Measurements from ENCODE around the gene AMN. TPM values are rescaled to one million over a fixed set of nuclear protein-coding genes. Genes with fewer than 3 reads are reported as not detected.
A peak's percentile ranks its signal among the peaks of the same experiment; 100 is the strongest.
"Not testable (repeated sequence)": the region's sequence is repeated elsewhere in the genome, so short reads cannot be mapped to it uniquely, and the experiment has no call there.

Gene AMN
- total RNA-seq: 0.40 TPM

DNA sequence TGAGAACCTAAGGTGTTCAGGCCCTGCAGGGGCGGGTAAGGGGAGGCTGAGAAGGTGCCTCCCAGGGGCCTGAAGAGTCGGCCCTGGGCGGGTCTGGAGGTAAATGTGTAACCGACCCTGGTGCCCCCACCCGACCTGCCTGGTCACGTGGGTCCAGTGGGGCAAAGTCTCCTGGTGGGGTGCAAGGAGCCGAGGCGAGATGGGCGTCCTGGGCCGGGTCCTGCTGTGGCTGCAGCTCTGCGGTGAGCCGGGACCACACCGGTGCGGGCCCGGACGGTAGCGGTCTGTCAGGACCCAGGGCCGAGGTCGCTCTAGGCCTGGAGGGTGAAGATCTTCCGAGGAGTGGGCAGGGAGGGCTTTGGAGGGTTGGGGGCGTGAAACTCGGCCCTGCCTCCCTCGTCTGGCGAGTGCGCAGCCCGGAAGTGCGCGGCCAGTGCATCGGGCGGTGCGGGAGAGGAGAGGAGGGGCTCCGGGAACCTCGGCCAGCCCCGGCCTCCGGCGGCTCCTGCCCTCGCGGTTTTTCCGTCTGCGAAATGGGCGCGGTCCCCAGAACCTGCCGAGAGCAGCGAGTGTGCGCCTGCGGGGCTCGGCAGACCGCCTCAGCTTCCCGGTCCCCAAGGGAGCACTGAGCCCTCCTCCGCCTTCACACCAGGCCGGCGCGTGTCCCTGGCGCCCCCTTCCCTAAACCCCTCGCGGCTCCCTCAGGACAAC is at the start of gene AMN:
Gene AMN, plus strand, starts transcription at position 174 of the 711 bp plus-strand sequence. Its CDS starts 26 bp downstream, at position 200.
- peak; percentile 30 for ATAC-seq
- intact Hi-C loops (cut with DNase I): loop anchor here (10.0 kb wide), 1 partner anchor 148 kb away; the partner anchor contains the start of gene TRAF3
- DNase-seq (ENCODE audit: low spot score): no peak

DNA sequence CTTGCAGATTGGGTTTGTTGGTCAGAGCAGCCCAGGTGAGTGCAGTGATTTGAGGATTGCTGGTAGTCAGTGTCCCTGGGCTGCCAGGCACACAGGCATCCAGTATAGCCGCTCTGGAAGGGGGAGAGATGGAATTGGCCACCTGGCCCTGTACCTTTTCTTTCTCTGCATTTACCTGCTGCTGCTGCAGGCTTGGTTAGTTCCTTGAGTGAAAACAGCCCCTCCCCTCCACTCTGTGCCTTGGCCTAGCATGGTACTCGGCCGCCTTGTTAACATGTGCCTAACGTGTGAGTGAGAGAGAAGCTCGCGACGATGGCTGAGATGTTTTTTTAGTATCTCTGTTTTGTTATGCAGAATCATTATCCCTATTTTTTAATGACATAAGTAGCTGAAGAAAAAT is 49.3 kb upstream of the AMN start:
- DNase-seq (ENCODE audit: low spot score) (no peak), ATAC-seq (no peak)
- intact Hi-C loops (cut with DNase I): no loop called here

GRCh38 chr14:102873546-102874061 is 48.9 kb upstream of the AMN start:
- ATAC-seq (no peak), DNase-seq (ENCODE audit: low spot score) (no peak)
- intact Hi-C loops (cut with DNase I): no loop called here

GRCh38 chr14:102875652-102876051 is 46.8 kb upstream of the AMN start:
- DNase-seq (ENCODE audit: low spot score) (no peak), ATAC-seq (no peak)
- intact Hi-C loops (cut with DNase I): no loop called here

GRCh38 chr14:102877511-102877910 is 45.0 kb upstream of the AMN start:
- ATAC-seq; intact Hi-C loops (cut with DNase I); DNase-seq (ENCODE audit: low spot score): not testable (repeated sequence)

DNA sequence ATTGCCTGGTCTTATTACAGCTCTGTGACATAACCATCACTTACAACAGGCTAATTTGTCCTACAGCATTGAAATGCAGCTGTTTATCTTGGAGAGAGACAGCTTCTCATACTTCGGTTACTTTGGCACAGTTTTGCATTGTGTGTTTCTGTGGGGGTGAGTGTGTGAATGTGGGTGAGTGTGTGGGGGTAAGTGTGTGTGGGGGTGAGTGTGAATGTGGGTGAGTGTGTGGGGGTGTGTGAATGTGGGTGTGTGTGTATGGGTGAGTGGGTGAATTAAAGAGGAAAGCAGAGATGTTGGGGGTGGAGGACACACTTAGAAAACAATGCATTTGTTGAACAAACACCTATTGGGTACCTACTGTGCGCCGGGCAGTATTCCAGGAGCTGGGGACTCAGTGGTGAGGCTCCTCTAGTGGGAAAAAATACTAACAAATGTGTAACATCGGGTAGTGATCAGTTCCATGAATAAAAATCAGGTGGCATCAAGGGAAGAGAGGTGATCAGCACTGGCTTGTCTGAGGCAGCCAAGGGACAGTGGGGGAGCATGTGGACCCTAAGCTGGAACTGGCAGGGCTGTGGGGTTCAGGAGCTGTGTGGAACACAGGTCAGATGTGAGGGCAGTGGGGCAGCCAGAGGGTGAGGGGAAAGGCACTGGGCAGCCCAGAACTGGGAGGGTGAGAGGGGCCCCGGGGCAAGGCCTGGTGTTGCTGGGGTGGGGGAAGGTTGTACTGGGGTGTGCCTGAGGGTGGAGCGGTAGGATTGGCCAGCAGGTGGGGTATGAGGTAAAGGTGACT is 44.1 kb upstream of the AMN start:
- DNase-seq (ENCODE audit: low spot score): no peak
- no peak for ATAC-seq
- intact Hi-C loops (cut with DNase I): no loop called here

- no peak for DNase-seq (ENCODE audit: low spot score)
- no peak for ATAC-seq
- intact Hi-C loops (cut with DNase I): no loop called here
These were observed 43.4 kb upstream of the AMN start for GRCh38 chr14:102878970-102879460.

DNA sequence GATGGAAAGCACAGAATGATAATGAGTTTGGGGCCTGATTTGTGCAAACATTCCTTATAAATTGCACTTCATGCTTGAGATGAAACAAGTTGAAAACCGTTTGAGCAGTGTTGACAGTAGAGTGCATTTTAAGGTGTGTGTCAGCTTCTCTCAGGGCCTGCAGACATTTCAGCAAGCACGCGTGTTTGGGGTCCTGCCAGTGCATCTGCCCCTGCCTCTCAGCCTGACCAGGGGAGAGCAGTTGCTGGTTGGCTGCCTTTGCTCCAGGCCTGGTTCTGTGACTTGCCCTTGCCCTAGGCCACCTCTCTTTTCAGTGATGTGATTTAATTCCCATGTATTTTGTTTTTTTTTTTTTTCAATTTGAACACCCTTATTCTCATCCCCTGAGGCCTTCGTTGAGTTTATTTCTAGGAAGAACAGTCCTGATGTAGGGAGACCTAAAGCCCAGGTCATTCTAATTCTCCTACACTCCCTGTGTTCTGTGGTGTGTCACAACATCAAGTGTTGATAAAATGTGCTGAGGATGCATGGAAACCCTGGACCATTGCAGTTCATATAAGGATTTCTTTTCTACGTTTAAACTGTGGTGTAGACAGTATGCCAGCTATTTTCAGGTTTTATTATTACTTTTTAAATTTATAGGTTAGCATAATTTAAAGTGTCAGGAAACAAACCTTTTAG is 40.1 kb upstream of the AMN start:
- no peak for ATAC-seq
- no peak for DNase-seq (ENCODE audit: low spot score)
- intact Hi-C loops (cut with DNase I): no loop called here

DNA sequence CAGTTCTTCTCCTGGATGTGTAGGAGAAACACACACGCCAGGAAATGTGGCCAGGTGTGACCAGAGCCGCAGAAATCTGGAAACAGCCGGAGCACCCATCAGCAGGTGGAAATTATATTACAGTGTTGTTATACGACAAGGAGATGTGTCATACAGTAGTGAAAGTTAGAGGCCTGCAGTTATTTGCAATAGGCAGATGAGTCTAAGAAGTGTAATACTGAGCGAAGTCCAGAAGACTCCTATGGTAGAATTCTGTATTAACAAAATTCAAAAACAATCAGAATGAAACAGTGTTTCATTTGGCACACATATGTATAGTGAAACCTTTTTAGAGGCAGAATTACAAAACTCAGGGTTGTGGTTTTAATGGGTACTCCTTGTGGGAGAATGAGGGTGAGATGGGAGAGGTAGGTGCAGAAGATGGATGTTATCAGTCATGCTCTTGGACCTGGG is 39.3 kb upstream of the AMN start:
- ATAC-seq (no peak), DNase-seq (ENCODE audit: low spot score) (no peak)
- intact Hi-C loops (cut with DNase I): no loop called here

DNA sequence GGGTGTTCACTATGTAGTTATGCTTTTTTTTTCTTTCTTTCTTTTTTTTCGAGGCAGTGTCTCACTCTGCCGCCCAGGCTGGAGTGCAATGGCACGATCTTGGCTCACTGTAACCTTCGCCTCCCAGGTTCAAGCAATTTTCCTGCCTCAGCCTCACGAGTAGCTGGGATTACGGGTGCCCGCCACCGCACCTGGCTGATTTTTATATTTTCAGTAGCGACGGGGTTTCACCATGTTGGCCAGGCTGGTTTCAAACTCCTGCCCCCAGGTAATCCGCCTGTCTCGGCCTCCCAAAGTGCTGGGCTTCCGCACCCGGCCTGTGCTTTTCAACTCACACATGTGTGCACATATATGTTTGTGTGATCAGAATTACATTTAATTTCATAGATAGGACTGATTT is 38.9 kb upstream of the AMN start:
- ATAC-seq (no peak), DNase-seq (ENCODE audit: low spot score) (no peak)
- intact Hi-C loops (cut with DNase I): no loop called here

GRCh38 chr14:102885737-102886447 is 36.6 kb upstream of the AMN start:
- intact Hi-C loops (cut with DNase I): no loop called here
- DNase-seq (ENCODE audit: low spot score) (no peak), ATAC-seq (no peak)

- ATAC-seq (no peak), DNase-seq (ENCODE audit: low spot score) (no peak)
- intact Hi-C loops (cut with DNase I): no loop called here
These were observed 33.7 kb upstream of the AMN start for GRCh38 chr14:102888748-102889147.

DNA sequence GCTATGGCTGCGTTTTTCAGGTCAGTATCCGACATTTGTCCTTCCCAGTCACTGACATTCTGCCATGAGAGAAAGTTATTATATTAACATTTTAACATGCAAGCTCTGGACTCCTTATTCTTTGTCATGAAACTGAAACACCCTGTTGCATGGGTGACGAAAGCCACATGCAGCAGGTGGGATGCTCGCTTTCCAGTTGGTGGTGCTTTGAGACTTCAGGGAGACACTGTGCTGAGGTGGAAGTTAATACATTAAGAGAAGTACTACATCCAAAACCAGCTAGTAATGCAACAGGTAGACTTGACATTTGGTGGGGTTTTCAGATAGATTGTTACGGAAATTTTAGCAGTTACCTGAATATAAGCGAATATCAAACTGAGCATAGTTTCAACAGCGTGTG is 32.8 kb upstream of the AMN start:
- no peak for ATAC-seq
- no peak for DNase-seq (ENCODE audit: low spot score)
- intact Hi-C loops (cut with DNase I): no loop called here

- no peak for DNase-seq (ENCODE audit: low spot score)
- ATAC-seq: no peak
- intact Hi-C loops (cut with DNase I): no loop called here
These were observed 31.4 kb upstream of the AMN start for GRCh38 chr14:102891111-102891510.

- intact Hi-C loops (cut with DNase I): no loop called here
- DNase-seq (ENCODE audit: low spot score): no peak
- ATAC-seq: no peak
These were observed 30.9 kb upstream of the AMN start for GRCh38 chr14:102891556-102891955.

GRCh38 chr14:102892651-102893050 is 29.8 kb upstream of the AMN start:
- intact Hi-C loops (cut with DNase I): no loop called here

GRCh38 chr14:102893452-102893851 is 29.0 kb upstream of the AMN start:
- intact Hi-C loops (cut with DNase I): no loop called here
- ATAC-seq (peak; percentile 98), DNase-seq (ENCODE audit: low spot score) (peak; percentile 81)

More at GRCh38 chr14:102892651-102893050, 29.8 kb upstream of the AMN start:
- ATAC-seq (no peak), DNase-seq (ENCODE audit: low spot score) (peak; percentile 23)

- DNase-seq (ENCODE audit: low spot score); ATAC-seq; intact Hi-C loops (cut with DNase I): not testable (repeated sequence)
These were observed 25.7 kb upstream of the AMN start for GRCh38 chr14:102896735-102897134.
